A549 (cell line): ENCODE data around the gene MMP27. TPM values are rescaled to one million over a fixed set of nuclear protein-coding genes. Genes with fewer than 3 reads are reported as not detected.
A peak's percentile ranks its signal among the peaks of the same experiment; 100 is the strongest.

Experiments
- ATAC-seq, 2 experiments: fragments of 200-7000 bp in 1 of 2; fragments of >200 bp in 1 of 2; cut with Nextera tagmentation in 1 of 2; cut with Tn5 transposase in 1 of 2; 3 replicates each; pipeline versions ENCODE4 v1.8.0 to v1.9.1; 2018 to 2020; ENCODE audit warnings: mild to moderate bottlenecking in 1 of 2, moderate library complexity in 1 of 2
- CTCF ChIA-PET: fragments of 300-600 bp; sonication (Branson Sonifier 250); formaldehyde crosslinking; extraction: SDS; loops from one replicate; lab custom pipeline; 2021; ENCODE audit warnings: antibody characterized with exemption, inconsistent platforms; lab: Yijun Ruan, JAX
- POLR2A ChIA-PET: fragments of 350-600 bp; formaldehyde crosslinking; extraction: SDS; loops from one replicate; lab custom pipeline; 2021; ENCODE audit warnings: antibody characterized with exemption, inconsistent platforms; lab: Yijun Ruan, JAX
- DNase-seq, 2 experiments: peaks; one replicate each; pipeline versions ENCODE4 v3.0.0 to v3.0.0-alpha.2; 2011 to 2016; ENCODE audit warnings: low read depth in 1 of 2, low spot score in 1 of 2
- FAIRE-seq: peaks from 2 replicates; lab custom pipeline; 2011; peaks lifted over from hg19 to GRCh38; lab: Jason Lieb, UNC
- H3K27ac ChIP-seq, 2 experiments: fragments of >200 bp; sonication (Bioruptor Twin); formaldehyde crosslinking; 3 replicates each; pipeline ENCODE4 v1.5.1; 2016 to 2017
- H3K4me1 ChIP-seq: fragments of >200 bp; sonication (Bioruptor Twin); formaldehyde crosslinking; 3 replicates; pipeline ENCODE4 v1.6.1; 2016
- H3K4me2 ChIP-seq: fragments of >200 bp; sonication (Bioruptor Twin); formaldehyde crosslinking; 3 replicates; pipeline ENCODE4 v1.6.1; 2016
- H3K4me3 ChIP-seq: fragments of >200 bp; sonication (Bioruptor Twin); formaldehyde crosslinking; 3 replicates; pipeline ENCODE4 v1.5.1; 2016
- H3K9me3 ChIP-seq: fragments of >200 bp; sonication (Bioruptor Twin); formaldehyde crosslinking; 3 replicates; pipeline ENCODE4 v1.6.1; 2016
- CEBPB ChIP-seq, 2 experiments: fragments of >200 bp in 1 of 2; sonication (Bioruptor Twin) in 1 of 2; formaldehyde crosslinking in 1 of 2; IDR thresholded peaks; 2 replicates each; pipeline ENCODE4 v1.6.1; 2012 to 2016
- EP300 ChIP-seq, 2 experiments: fragments of >200 bp; sonication (Bioruptor Twin); formaldehyde crosslinking; IDR thresholded peaks; 2 replicates in 1 of 2; 3 replicates in 1 of 2; pipeline ENCODE4 v1.6.1; 2016 to 2017
- FOSB ChIP-seq: fragments of 250-450 bp; sonication (Bioruptor Pico); IDR thresholded peaks from 2 replicates; pipeline ENCODE4 v1.5.0; 2020; ENCODE audit warnings: mild to moderate bottlenecking, moderate library complexity
- FOSL2 ChIP-seq, 2 experiments: fragments of 450-650 bp in 1 of 2; fragments of >200 bp in 1 of 2; sonication (Bioruptor Twin) in 1 of 2; formaldehyde crosslinking; IDR thresholded peaks; 2 replicates each; pipeline versions ENCODE4 v1.5.0 to v1.6.1; 2016 to 2020; ENCODE audit warnings: mild to moderate bottlenecking in 1 of 2, moderate library complexity in 1 of 2
- GATA3 ChIP-seq: IDR thresholded peaks from 2 replicates; pipeline ENCODE4 v1.6.1; 2012; ENCODE audit warnings: borderline replicate concordance
- HDAC2 ChIP-seq: fragments of 200-600 bp; sonication (generic); IDR thresholded peaks from 2 replicates; pipeline ENCODE4 v1.6.1; 2016
- JUNB ChIP-seq: fragments of >200 bp; sonication (Bioruptor Twin); formaldehyde crosslinking; IDR thresholded peaks from 2 replicates; pipeline ENCODE4 v1.6.1; 2016
- KDM5A ChIP-seq: fragments of 200-600 bp; sonication (generic); IDR thresholded peaks from 2 replicates; pipeline ENCODE4 v1.6.1; 2016; ENCODE audit warnings: antibody characterized with exemption, mild to moderate bottlenecking
- NPAS2 ChIP-seq: fragments of 250-450 bp; sonication (Bioruptor Pico); IDR thresholded peaks from 2 replicates; pipeline ENCODE4 v1.8.0; 2022; ENCODE audit warnings: mild to moderate bottlenecking, moderate library complexity, borderline replicate concordance
- PHF8 ChIP-seq: fragments of 200-600 bp; sonication (generic); IDR thresholded peaks from 2 replicates; pipeline ENCODE4 v1.6.1; 2016; ENCODE audit warnings: low read depth, mild to moderate bottlenecking, antibody characterized with exemption, moderate library complexity, borderline replicate concordance
- POLR2A ChIP-seq: IDR thresholded peaks from 2 replicates; pipeline ENCODE4 v1.6.1; 2012; ENCODE audit warnings: mild to moderate bottlenecking, low read length
- RAD21 ChIP-seq, 2 experiments: fragments of >200 bp in 1 of 2; sonication (Bioruptor Twin) in 1 of 2; formaldehyde crosslinking in 1 of 2; IDR thresholded peaks in 1 of 2; conservative IDR thresholded peaks in 1 of 2; 2 replicates in 1 of 2; 3 replicates in 1 of 2; pipeline ENCODE4 v1.6.1; 2012 to 2018; ENCODE audit warnings: inconsistent platforms in 1 of 2
- RCOR1 ChIP-seq: fragments of 150-350 bp; IDR thresholded peaks from 2 replicates; pipeline ENCODE4 v1.6.1; 2014; ENCODE audit warnings: antibody characterized with exemption, low read length, low read depth
- REST ChIP-seq: fragments of 200-600 bp; sonication (generic); IDR thresholded peaks from 2 replicates; pipeline ENCODE4 v1.6.1; 2016; ENCODE audit warnings: antibody characterized with exemption, mild to moderate bottlenecking, moderate library complexity
- RFX5 ChIP-seq: fragments of 450-650 bp; IDR thresholded peaks from 2 replicates; pipeline ENCODE4 v1.7.1; 2014; ENCODE audit warnings: antibody characterized with exemption, mild to moderate bottlenecking, moderate library complexity
- SREBF2 ChIP-seq: fragments of 450-650 bp; IDR thresholded peaks from 2 replicates; pipeline ENCODE4 v1.6.1; 2014; ENCODE audit warnings: mild to moderate bottlenecking, moderate library complexity
- ZC3H11A ChIP-seq: fragments of 450-650 bp; IDR thresholded peaks from 2 replicates; pipeline ENCODE4 v1.6.1; 2014; ENCODE audit warnings: antibody characterized with exemption, mild to moderate bottlenecking
- ZSCAN20 ChIP-seq: fragments of 250-450 bp; sonication (Bioruptor Pico); IDR thresholded peaks from 2 replicates; pipeline ENCODE4 v1.8.0; 2022; ENCODE audit warnings: mild to moderate bottlenecking, moderate library complexity
- WGBS: methylation state at CpG from one replicate; pipeline ENCODE4 v1.1.6; 2017; ENCODE audit errors: missing lambda C conversion rate; 5-methylcytosine and 5-hydroxymethylcytosine counted together
- polyA plus RNA-seq, 4 experiments: library from polyadenylated mRNA; depleted of rRNA in 3 of 4; stranded (reverse); fragments of >200 nt; fragmentation: RNase III in 1 of 4; extraction: RNeasy Plus Mini Kit Qiagen cat#74134 plus additional on column Dnase treatment in 1 of 4; gene quantifications; 2 replicates in 3 of 4; 3 replicates in 1 of 4; pipeline ENCODE4 v1.2.3, GENCODE V29; 2011 to 2017
- TF ChIP-seq, protein P1 (sequence below): fragments of 250-450 bp; sonication (Bioruptor Pico); IDR thresholded peaks from 2 replicates; pipeline ENCODE4 v1.5.0; 2020; ENCODE audit warnings: low read depth, mild to moderate bottlenecking, moderate library complexity
- TF ChIP-seq, protein P2 (sequence below): fragments of >200 bp; sonication (Bioruptor Twin); formaldehyde crosslinking; IDR thresholded peaks from 3 replicates; pipeline ENCODE4 v1.6.1; 2016
- TF ChIP-seq, protein P3 (sequence below): fragments of 450-650 bp; IDR thresholded peaks from 2 replicates; pipeline ENCODE4 v1.6.1; 2014; ENCODE audit warnings: antibody characterized with exemption
- TF ChIP-seq, protein P4 (sequence below): fragments of 250-450 bp; sonication (Bioruptor Pico); IDR thresholded peaks from 2 replicates; pipeline ENCODE4 v1.5.0; 2021; ENCODE audit warnings: mild to moderate bottlenecking, moderate library complexity, borderline replicate concordance

MMP27 gene
- polyA plus RNA-seq, 2 of the 4 experiments (the other 2 are of a cell fraction) = not detected

GRCh38 chr11:102653744-102654291 is 51.8 kb downstream of the MMP27 start:
- WGBS = 40% methylated on average over 15 of the region's 16 CpGs
- FAIRE-seq = no peak

DNA sequence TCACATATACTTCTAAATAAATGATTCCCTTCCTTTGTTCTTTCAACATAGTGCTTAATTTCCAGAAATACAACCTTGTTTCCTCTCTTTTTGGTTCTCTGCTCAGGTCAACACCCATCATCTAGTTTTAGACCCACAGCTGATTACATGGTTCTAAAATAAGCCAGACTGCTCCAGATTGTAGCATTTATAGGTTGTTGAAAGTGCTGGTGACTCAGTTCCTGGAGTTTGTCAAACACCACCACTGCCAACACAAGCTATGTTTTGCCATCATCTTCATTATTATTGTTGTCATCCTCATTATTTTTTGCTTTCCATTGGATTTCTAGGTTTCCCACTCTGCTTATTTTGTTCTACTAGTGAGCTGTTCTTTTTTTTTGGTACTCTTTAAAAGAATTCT is 58.1 kb downstream of the MMP27 start:
- Histone ChIP-seq H3K9me3 (no peaks in the 10 kb centered on the region), H3K4me3 (no peak overlapping the region), H3K27ac (no peak overlapping the region), H3K4me1 (no peaks in the 10 kb centered on the region)
- POLR2A ChIA-PET = no interaction called here
- DNase-seq (no peak), ATAC-seq (no peak), FAIRE-seq (no peak)
- TF ChIP-seq, protein P1, sequence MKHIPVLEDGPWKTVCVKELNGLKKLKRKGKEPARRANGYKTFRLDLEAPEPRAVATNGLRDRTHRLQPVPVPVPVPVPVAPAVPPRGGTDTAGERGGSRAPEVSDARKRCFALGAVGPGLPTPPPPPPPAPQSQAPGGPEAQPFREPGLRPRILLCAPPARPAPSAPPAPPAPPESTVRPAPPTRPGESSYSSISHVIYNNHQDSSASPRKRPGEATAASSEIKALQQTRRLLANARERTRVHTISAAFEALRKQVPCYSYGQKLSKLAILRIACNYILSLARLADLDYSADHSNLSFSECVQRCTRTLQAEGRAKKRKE (CRISPR knock-in tag) = no peak
- no peak for TF ChIP-seq POLR2A
- no peak for TF ChIP-seq JUNB
- TF ChIP-seq RAD21 (conservative IDR thresholded peaks at IDR 0.05 in 1 of 2, IDR thresholded peaks at IDR 0.05 in 1 of 2) = no peak
- TF ChIP-seq KDM5A = no peak
- TF ChIP-seq SREBF2 = no peak
- no peak for TF ChIP-seq REST
- no peak for TF ChIP-seq CEBPB (IDR thresholded peaks at IDR 0.05)
- no peak for TF ChIP-seq HDAC2
- no peak for TF ChIP-seq RCOR1
- TF ChIP-seq FOSB (CRISPR knock-in tag) = no peak
- TF ChIP-seq, all 56 proteins: peak for 0
- CTCF ChIA-PET = interaction anchor here (1.1 kb wide), 1 partner anchor 19 kb away, joined by 4 read pairs; no protein-coding TSS in a partner anchor
- no peak overlapping the region for H3K4me2 ChIP-seq

More at GRCh38 chr11:102653744-102654291, 51.8 kb downstream of the MMP27 start:
- CTCF ChIA-PET = no interaction called here
- Histone ChIP-seq H3K9me3 (no peaks in the 10 kb centered on the region), H3K4me2 (no peak overlapping the region), H3K4me1 (no peaks in the 10 kb centered on the region), H3K4me3 (no peak overlapping the region), H3K27ac (no peak overlapping the region)
- DNase-seq (no peak), ATAC-seq (no peak)
- TF ChIP-seq FOSL2 (IDR thresholded peaks at IDR 0.05) = no peak
- TF ChIP-seq FOSL2 (CRISPR knock-in tag; IDR thresholded peaks at IDR 0.05) = no peak
- no peak for TF ChIP-seq ZSCAN20 (CRISPR knock-in tag)
- no peak for TF ChIP-seq ZC3H11A
- TF ChIP-seq JUNB = no peak
- no peak for TF ChIP-seq RCOR1
- TF ChIP-seq HDAC2 = no peak
- TF ChIP-seq, protein P2, sequence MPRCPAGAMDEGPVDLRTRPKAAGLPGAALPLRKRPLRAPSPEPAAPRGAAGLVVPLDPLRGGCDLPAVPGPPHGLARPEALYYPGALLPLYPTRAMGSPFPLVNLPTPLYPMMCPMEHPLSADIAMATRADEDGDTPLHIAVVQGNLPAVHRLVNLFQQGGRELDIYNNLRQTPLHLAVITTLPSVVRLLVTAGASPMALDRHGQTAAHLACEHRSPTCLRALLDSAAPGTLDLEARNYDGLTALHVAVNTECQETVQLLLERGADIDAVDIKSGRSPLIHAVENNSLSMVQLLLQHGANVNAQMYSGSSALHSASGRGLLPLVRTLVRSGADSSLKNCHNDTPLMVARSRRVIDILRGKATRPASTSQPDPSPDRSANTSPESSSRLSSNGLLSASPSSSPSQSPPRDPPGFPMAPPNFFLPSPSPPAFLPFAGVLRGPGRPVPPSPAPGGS = no peak
- TF ChIP-seq POLR2A = no peak
- TF ChIP-seq PHF8 = no peak
- TF ChIP-seq GATA3 = no peak
- no peak for TF ChIP-seq EP300 (IDR thresholded peaks at IDR 0.05)
- TF ChIP-seq, protein P3, sequence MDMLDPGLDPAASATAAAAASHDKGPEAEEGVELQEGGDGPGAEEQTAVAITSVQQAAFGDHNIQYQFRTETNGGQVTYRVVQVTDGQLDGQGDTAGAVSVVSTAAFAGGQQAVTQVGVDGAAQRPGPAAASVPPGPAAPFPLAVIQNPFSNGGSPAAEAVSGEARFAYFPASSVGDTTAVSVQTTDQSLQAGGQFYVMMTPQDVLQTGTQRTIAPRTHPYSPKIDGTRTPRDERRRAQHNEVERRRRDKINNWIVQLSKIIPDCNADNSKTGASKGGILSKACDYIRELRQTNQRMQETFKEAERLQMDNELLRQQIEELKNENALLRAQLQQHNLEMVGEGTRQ = peak; percentile 91
- TF ChIP-seq NPAS2 (CRISPR knock-in tag) = peak; percentile 85
- no peak for TF ChIP-seq RAD21 (conservative IDR thresholded peaks at IDR 0.05 in 1 of 2, IDR thresholded peaks at IDR 0.05 in 1 of 2)
- no peak for TF ChIP-seq RFX5
- TF ChIP-seq, protein P4, sequence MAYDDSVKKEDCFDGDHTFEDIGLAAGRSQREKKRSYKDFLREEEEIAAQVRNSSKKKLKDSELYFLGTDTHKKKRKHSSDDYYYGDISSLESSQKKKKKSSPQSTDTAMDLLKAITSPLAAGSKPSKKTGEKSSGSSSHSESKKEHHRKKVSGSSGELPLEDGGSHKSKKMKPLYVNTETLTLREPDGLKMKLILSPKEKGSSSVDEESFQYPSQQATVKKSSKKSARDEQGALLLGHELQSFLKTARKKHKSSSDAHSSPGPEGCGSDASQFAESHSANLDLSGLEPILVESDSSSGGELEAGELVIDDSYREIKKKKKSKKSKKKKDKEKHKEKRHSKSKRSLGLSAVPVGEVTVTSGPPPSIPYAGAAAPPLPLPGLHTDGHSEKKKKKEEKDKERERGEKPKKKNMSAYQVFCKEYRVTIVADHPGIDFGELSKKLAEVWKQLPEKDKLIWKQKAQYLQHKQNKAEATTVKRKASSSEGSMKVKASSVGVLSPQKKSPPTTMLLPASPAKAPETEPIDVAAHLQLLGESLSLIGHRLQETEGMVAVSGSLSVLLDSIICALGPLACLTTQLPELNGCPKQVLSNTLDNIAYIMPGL = no peak
- POLR2A ChIA-PET = no interaction called here
